Right lobe of liver (tissue), 6 donors: ENCODE results near the gene PTPRM. TPM values are rescaled to one million over a fixed set of nuclear protein-coding genes. Genes with fewer than 3 reads are reported as not detected.

Source experiments
- ATAC-seq, 4 donors: fragments of 200-7000 bp; cut with Tn5 transposase; one replicate each; pipeline ENCODE4 v1.9.1; 2020; ENCODE audit warnings: mild to moderate bottlenecking in 4 of 4, moderate library complexity in 4 of 4
- DNase-seq, 3 donors: peaks; one replicate each; pipeline ENCODE4 v3.0.0-alpha.2; 2020
- H3K27ac ChIP-seq, 3 donors: fragments of 200-600 bp; one replicate each; pipeline ENCODE4 v1.8.0; 2022
- H3K27me3 ChIP-seq, 2 donors: fragments of 200-600 bp; one replicate each; pipeline ENCODE4 v1.8.0; 2022
- H3K36me3 ChIP-seq, 4 donors: fragments of 200-600 bp; sonication (generic) in 1 of 4; one replicate each; pipeline versions ENCODE4 v1.5.1 to v1.8.0; 2017 to 2022; ENCODE audit warnings: control low read depth in 1 of 4
- H3K4me1 ChIP-seq, 4 donors: fragments of 200-600 bp; sonication (generic) in 1 of 4; one replicate each; pipeline versions ENCODE4 v1.5.1 to v1.8.0; 2017 to 2022; ENCODE audit warnings: control low read depth in 1 of 4
- H3K4me3 ChIP-seq, 3 donors: fragments of 200-600 bp; one replicate each; pipeline ENCODE4 v1.8.0; 2022
- H3K9me3 ChIP-seq, 4 donors: fragments of 200-600 bp; sonication (generic) in 1 of 4; one replicate each; pipeline versions ENCODE4 v1.5.1 to v1.8.0; 2017 to 2022; ENCODE audit warnings: control low read depth in 1 of 4
- POLR2A ChIP-seq: fragments of 450-650 bp; IDR thresholded peaks from one replicate; pipeline ENCODE4 v1.6.1; 2017; ENCODE audit warnings: antibody characterized with exemption, mild to moderate bottlenecking
- WGBS: methylation state at CpG from one replicate; pipeline ENCODE4 v1.1.6; 2018; ENCODE audit warnings: low coverage, low lambda C conversion rate; ENCODE audit not compliant: insufficient coverage; ENCODE audit errors: missing lambda C conversion rate; 5-methylcytosine and 5-hydroxymethylcytosine counted together
- intact Hi-C, 2 donors: fragments of 100-400 bp; cut with DNase I; formaldehyde crosslinking; loops; one replicate each; pipeline versions ENCODE4 v1.11.2 to v1.14.1; 2022
- total RNA-seq, 6 experiments: library from RNA; depleted of rRNA in 2 of 6; stranded (reverse); fragments of >200 nt in 2 of 6; fragmentation: NEBNext Ultra II Directional in 3 of 6; extraction: Animal tissue kit (Norgen Biotek cat#: 25700) in 3 of 6; gene quantifications; one replicate each; pipeline versions ENCODE4 v1.1.0 to v1.2.4, GENCODE V29; 2016 to 2023
- TF ChIP-seq, protein P1 (sequence below), 4 donors: fragments of 200-600 bp in 3 of 4; fragments of 450-650 bp in 1 of 4; IDR thresholded peaks; one replicate each; pipeline versions ENCODE4 v1.5.1 to v1.8.0; 2016 to 2022; ENCODE audit warnings: antibody characterized with exemption in 4 of 4, mild to moderate bottlenecking in 2 of 4
- donor health status: DM: no; HTN: yes; CAD: no.
- donor health status: DM: no; HTN: no; CAD: no.
- donor health status: DM: no; HTN: no; CAD: no.
- donor health status: DM: no; HTN: yes; CAD: no.
- donor health status: DM: no; HTN: yes; CAD: no.

PTPRM gene
- total RNA-seq, 6 experiments from 2014 or later: 15.1 to 45.7 (median 26.5) TPM

DNA sequence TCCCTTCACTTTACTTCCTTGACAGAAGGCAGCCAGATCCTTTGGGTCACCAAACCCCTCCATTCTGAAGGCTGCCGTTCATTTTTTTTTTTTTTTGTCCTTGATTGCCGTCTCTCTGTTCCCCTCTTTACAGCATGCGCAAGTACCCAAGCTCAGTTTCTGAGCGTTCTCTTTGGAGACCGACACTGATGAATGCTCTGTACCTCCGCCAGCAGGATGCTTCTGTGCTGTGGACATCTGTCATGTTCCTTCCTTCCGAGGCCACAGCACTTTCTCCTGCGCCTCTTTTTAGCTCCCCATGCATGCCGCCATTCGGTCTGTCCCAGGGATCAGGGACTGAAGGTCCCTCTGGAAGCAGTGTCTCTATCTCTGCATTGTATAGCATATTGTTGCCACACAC, 763.5 kb downstream of the PTPRM start:
- Histone ChIP-seq H3K4me3 (no peak overlapping the region), H3K36me3 (no peaks in the 10 kb centered on the region), H3K9me3 (no peaks in the 10 kb centered on the region), H3K27ac (no peak overlapping the region), H3K27me3 (no peaks in the 10 kb centered on the region), H3K4me1 (no peaks in the 10 kb centered on the region)
- TF ChIP-seq, protein P1, sequence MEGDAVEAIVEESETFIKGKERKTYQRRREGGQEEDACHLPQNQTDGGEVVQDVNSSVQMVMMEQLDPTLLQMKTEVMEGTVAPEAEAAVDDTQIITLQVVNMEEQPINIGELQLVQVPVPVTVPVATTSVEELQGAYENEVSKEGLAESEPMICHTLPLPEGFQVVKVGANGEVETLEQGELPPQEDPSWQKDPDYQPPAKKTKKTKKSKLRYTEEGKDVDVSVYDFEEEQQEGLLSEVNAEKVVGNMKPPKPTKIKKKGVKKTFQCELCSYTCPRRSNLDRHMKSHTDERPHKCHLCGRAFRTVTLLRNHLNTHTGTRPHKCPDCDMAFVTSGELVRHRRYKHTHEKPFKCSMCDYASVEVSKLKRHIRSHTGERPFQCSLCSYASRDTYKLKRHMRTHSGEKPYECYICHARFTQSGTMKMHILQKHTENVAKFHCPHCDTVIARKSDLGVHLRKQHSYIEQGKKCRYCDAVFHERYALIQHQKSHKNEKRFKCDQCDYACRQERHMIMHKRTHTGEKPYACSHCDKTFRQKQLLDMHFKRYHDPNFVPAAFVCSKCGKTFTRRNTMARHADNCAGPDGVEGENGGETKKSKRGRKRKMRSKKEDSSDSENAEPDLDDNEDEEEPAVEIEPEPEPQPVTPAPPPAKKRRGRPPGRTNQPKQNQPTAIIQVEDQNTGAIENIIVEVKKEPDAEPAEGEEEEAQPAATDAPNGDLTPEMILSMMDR (IDR thresholded peaks at IDR 0.05): no peak
- TF ChIP-seq POLR2A: no peak
- DNase-seq: no peak
- intact Hi-C loops: no loop called here
- no peak for ATAC-seq
- 88% methylated on average over 10 of the region's 10 CpGs for WGBS

DNA sequence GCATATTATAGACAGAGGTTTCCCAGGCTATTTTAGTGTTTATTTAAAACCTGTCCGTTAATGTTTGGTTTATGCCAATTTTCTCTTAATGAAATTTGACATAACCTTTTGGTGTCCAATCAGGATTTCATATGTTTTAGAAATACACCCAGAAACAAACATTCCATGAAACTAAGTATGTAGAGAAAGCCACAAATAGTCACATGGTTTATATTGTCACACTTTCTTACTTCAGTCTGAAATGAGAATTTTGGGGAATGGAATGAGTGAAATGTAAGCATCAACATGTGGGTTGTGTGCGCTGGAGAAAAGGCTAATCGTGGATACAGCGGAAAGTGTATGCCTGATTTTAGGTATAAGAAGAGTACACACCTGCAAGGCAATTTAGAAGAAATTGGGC, 765.2 kb downstream of the PTPRM start:
- Histone ChIP-seq H3K36me3 (no peaks in the 10 kb centered on the region), H3K27me3 (no peaks in the 10 kb centered on the region), H3K9me3 (no peaks in the 10 kb centered on the region), H3K4me3 (no peak overlapping the region), H3K4me1 (no peaks in the 10 kb centered on the region), H3K27ac (no peak overlapping the region)
- intact Hi-C loops: no loop called here
- TF ChIP-seq, protein P1 (IDR thresholded peaks at IDR 0.05): no peak
- TF ChIP-seq POLR2A: no peak
- no peak for ATAC-seq
- 98% methylated on average over 4 of the region's 4 CpGs for WGBS
- no peak for DNase-seq

DNA sequence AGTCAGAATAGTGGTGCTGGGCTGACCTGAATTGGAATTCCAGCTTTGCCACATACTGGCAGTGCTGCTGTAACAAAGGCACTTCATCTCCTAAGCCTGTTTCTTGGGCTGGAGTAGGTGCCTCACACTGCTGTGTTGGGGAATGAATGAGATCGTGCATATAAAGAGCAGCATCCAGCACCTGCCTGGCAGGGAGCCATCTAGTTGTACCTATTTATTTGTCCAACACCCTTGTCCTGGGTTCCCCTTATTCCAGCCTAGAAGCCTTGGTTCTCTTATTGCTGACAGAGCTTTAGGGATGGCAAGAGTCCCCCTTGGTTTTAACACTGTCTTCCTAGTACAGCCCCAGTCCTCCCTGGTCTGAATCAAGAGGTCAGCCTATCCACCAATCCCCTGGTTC, 766.8 kb downstream of the PTPRM start:
- DNase-seq: no peak
- no peak overlapping the region for H3K27ac ChIP-seq
- no peak overlapping the region for H3K4me3 ChIP-seq
- intact Hi-C loops: no loop called here
- ATAC-seq: no peak
- no peaks in the 10 kb centered on the region for H3K27me3 ChIP-seq
- H3K36me3 ChIP-seq: no peaks in the 10 kb centered on the region
- H3K4me1 ChIP-seq: peaks cover 0 to 3% (median 0%) of the 10 kb centered on the region in 4 donors
- H3K9me3 ChIP-seq: no peaks in the 10 kb centered on the region
- no peak for TF ChIP-seq POLR2A
- TF ChIP-seq, protein P1 (IDR thresholded peaks at IDR 0.05): no peak
- WGBS: no CpG with 5 or more reads among the region's 1 CpG

DNA sequence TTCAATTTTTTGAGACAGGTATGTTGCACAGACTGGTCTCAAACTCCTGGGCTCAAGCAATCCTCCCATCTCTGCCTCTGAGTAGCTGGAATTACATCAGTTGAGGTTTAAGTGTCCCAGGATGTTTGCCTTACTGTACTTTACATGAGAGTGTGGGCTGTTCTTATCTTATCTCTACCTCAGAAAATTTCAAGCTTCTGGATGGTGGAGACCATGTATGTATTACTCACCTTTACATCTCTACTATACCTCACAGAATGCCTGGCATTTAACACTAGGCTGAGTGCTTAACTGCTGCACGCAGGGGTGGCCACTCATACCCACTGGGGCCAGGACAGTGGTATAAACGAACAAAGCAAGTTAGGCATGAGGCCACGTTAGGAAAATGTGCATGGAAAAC, 770.1 kb downstream of the PTPRM start:
- Histone ChIP-seq H3K4me3 (no peak overlapping the region), H3K27ac (no peak overlapping the region), H3K36me3 (no peaks in the 10 kb centered on the region), H3K27me3 (no peaks in the 10 kb centered on the region), H3K4me1 (peaks cover 0 to 26% (median 8%) of the 10 kb centered on the region in 4 donors), H3K9me3 (no peaks in the 10 kb centered on the region)
- ATAC-seq (no peak), DNase-seq (no peak)
- WGBS: 78% methylated on average over 3 of the region's 3 CpGs
- no peak for TF ChIP-seq POLR2A
- TF ChIP-seq, protein P1 (IDR thresholded peaks at IDR 0.05): no peak
- intact Hi-C loops: no loop called here

DNA sequence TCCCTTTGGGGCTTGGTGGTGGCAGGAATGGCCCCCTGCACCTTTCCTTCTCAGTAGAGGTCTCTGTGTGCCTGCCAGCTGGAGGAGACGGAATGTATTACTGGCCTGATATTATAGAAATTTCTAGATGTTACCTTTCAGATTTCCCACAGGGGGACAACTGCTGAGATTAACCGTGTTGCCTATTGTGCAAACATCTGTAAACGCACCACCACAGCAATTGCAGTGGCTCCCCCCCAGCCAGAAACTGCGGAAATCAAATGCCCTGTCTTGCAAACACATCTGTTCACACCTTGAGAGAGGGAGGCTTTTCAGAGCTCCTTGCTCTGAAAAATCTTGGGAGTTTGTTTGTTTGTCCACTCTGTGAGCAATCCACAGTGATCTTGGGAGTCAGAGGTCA, 772.1 kb downstream of the PTPRM start:
- H3K9me3 ChIP-seq: no peaks in the 10 kb centered on the region
- no peak for ATAC-seq
- peak in 1 of 3 donors; percentile 26 for DNase-seq
- H3K4me1 ChIP-seq: peaks cover 0 to 32% (median 11%) of the 10 kb centered on the region in 4 donors
- H3K27me3 ChIP-seq: no peaks in the 10 kb centered on the region
- no peaks in the 10 kb centered on the region for H3K36me3 ChIP-seq
- intact Hi-C loops: no loop called here
- no peak overlapping the region for H3K4me3 ChIP-seq
- no peak overlapping the region for H3K27ac ChIP-seq
- 82% methylated on average over 3 of the region's 4 CpGs for WGBS
- TF ChIP-seq POLR2A: no peak
- TF ChIP-seq, protein P1 (IDR thresholded peaks at IDR 0.05): no peak
